GM23338 (cell line): ENCODE data around the gene ABHD16A.

Experiments
- CTCF ChIP-seq, 2 experiments: fragments of 200-600 bp in 1 of 2; sonication (generic) in 1 of 2; conservative IDR thresholded peaks; 2 replicates each; pipeline versions ENCODE4 v1.5.1 to v1.6.1; 2016 to 2017; ENCODE audit warnings: antibody characterized with exemption in 2 of 2, low read depth in 2 of 2, mild to moderate bottlenecking in 2 of 2, moderate library complexity in 1 of 2
- EZH2 ChIP-seq: fragments of 200-600 bp; sonication (generic); IDR thresholded peaks from one replicate; pipeline ENCODE4 v1.8.0; 2017; ENCODE audit warnings: antibody characterized with exemption, mild to moderate bottlenecking, low read depth; ENCODE audit not compliant: unreplicated experiment
- EZH2phosphoT487 ChIP-seq: fragments of 200-600 bp; sonication (generic); IDR thresholded peaks from one replicate; pipeline ENCODE4 v1.8.1; 2018; ENCODE audit warnings: antibody characterized with exemption; ENCODE audit not compliant: unreplicated experiment
- POLR2AphosphoS5 ChIP-seq: IDR thresholded peaks from 2 replicates; pipeline ENCODE4 v1.6.1; 2016; ENCODE audit warnings: antibody characterized with exemption, low read depth
- STAT1 ChIP-seq: IDR thresholded peaks from one replicate; pipeline ENCODE4 v1.6.1; 2016; ENCODE audit warnings: antibody characterized with exemption; ENCODE audit not compliant: unreplicated experiment

- TF ChIP-seq CTCF (conservative IDR thresholded peaks at IDR 0.05; ENCODE audit: low read depth in 2 of 2) (no peak; a peak in 1 of 4 replicates), POLR2AphosphoS5 (no peak), EZH2 (no peak), EZH2phosphoT487 (no peak), STAT1 (no peak)
These were observed 21.9 kb downstream of the ABHD16A start for GRCh38 chr6:31681135-31681671.
